Stimulated activated CD4-positive, alpha-beta T cell treated with anti-CD3 and anti-CD28 coated beads, Interleukin-2, amount 100 ng/mL, for 4 hours (primary cell): ENCODE results near the gene KRTAP13-3.

Experiments used
- DNase-seq: peaks from one replicate; pipeline ENCODE4 v3.0.0-alpha.2; 2020; ENCODE audit warnings: low read depth

Gene KRTAP13-3

GRCh38 chr21:30425826-30426225, at the start of gene KRTAP13-3:
Gene KRTAP13-3 (minus strand): TSS chr21:30425926. CDS start chr21:30425912, 14 bp downstream.
- DNase-seq, result no peak

DNA sequence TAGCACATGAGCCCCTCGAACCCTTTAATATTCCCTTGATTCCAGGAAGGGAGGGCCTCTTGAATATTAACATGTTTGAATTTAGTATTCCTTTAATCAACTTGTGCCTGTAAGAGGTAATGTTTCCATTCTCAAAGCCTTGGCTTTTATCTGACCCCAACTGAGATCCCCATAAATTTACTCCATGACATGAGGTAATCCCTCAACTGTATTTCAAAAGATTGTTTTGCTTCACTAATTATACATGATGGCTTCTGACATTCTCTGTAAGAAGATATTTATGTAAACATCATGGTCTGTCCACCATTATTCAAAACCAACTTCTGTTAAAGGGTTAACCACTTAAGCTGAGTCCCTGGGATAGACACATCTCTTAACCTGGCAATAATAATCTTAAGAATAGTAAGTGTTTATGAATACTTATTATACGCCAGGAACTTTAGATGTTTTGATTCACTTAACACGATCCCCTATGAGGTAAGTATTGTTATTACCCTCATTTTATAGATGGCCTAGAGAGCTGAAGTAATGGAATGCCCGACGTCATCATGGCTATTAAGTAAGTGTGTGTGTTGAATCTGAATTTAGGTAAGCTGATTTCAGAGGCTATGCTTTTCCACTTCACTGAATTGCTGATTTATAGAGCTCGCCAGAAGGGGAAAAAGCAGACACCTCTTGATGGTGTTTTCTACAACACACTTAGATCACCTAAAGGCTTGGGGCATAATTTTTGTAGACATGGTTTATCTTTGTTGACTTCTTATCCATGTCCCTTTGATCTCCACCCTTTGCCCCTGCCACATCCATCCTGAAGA, 43.4 kb upstream of the KRTAP13-3 start:
- no peak for DNase-seq

DNA sequence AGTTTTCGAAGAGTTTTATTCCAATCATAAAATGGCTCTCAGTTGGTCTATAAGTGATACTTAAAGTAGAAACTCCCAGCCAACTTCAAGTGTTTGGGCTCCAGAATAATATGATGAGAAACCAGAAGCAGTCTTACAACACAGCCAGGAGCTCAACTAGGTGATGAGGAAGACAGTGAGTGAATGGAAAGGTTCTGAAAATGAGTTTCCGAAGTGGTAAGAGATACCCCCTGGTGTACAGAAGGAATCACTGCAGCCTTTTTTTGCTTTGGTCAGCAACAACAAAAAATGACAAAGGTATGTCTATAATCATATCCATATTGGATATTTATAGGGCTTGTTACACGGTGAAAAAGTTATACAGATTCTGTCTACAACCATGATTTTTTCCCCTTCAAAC, 38.0 kb upstream of the KRTAP13-3 start:
- DNase-seq, result no peak

DNA sequence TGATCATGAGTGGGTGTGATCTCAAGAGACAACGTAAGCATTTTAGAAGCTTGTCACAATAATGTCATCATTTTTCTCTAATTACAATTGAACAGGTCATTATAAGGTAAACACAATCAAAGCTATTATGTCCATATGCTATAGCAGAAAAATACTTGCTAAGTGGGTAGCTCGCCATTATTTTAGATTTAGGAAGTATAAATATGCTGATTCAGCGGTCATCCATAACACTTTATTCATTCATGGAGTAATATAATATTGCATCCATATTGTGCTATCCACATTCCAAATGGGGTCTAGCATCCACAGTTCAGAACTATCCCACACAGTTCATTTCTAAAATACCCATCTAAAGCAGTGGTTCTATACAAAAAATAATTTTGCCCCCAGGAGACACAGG, 22.8 kb upstream of the KRTAP13-3 start:
- no peak for DNase-seq

GRCh38 chr21:30447056-30447455, 21.3 kb upstream of the KRTAP13-3 start:
- no peak for DNase-seq

GRCh38 chr21:30444204-30444603, 18.5 kb upstream of the KRTAP13-3 start:
- DNase-seq, result no peak

- DNase-seq, result no peak
Observed at GRCh38 chr21:30443226-30443625, 17.5 kb upstream of the KRTAP13-3 start.

DNA sequence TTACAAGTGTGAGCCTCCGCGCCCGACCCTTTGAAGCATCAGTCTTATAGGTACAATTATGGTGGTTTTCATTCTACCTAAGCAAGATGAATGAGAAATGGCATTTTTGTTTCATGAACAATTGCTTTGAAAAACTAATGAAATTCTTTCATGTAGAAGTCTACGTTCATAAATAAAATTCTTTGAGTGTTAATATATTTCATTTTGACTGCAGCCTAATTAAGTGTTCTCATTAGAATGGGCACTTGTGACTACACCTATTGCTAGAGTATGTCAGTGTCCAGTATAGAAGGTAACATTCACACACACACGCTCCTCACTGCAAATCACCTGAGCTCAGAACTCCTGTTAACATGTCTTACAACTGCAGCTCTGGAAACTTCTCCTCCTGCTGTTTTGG, 14.2 kb upstream of the KRTAP13-3 start, which contains the start of gene KRTAP15-1:
Gene KRTAP15-1, plus strand, starts transcription at position 301 of the 400 bp plus-strand sequence. Its CDS starts 53 bp downstream, at position 354.
- DNase-seq, result no peak

GRCh38 chr21:30437010-30437565, 11.4 kb upstream of the KRTAP13-3 start:
- no peak for DNase-seq

- no peak for DNase-seq
Observed at GRCh38 chr21:30434033-30434631, 8.4 kb upstream of the KRTAP13-3 start.

DNA sequence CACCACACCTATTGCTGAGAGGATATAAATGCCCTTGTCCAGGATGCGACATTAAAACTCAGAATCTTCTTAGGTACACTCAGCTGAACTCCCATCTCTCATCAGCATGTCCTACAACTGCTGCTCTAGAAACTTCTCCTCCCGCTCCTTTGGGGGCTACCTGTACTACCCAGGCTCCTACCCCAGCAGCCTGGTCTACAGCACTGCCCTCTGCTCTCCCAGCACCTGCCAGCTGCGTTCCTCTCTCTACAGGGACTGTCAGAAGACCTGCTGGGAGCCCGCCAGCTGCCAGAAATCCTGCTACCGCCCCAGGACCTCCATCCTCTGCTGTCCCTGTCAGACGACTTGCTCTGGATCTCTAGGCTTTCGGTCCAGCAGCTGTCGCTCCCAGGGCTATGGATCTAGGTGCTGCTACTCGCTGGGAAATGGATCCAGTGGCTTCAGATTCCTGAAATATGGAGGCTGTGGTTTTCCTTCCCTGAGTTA, 4.5 kb upstream of the KRTAP13-3 start, which contains the start of gene KRTAP13-4:
Gene KRTAP13-4, plus strand, starts transcription at position 51 of the 486 bp plus-strand sequence. Its CDS starts 56 bp downstream, at position 107.
- no peak for DNase-seq

- DNase-seq, result no peak
Observed at GRCh38 chr21:30426731-30427130, 1.0 kb upstream of the KRTAP13-3 start.

- no peak for DNase-seq
Observed at GRCh38 chr21:30415993-30416392, 9.7 kb downstream of the KRTAP13-3 start.

DNA sequence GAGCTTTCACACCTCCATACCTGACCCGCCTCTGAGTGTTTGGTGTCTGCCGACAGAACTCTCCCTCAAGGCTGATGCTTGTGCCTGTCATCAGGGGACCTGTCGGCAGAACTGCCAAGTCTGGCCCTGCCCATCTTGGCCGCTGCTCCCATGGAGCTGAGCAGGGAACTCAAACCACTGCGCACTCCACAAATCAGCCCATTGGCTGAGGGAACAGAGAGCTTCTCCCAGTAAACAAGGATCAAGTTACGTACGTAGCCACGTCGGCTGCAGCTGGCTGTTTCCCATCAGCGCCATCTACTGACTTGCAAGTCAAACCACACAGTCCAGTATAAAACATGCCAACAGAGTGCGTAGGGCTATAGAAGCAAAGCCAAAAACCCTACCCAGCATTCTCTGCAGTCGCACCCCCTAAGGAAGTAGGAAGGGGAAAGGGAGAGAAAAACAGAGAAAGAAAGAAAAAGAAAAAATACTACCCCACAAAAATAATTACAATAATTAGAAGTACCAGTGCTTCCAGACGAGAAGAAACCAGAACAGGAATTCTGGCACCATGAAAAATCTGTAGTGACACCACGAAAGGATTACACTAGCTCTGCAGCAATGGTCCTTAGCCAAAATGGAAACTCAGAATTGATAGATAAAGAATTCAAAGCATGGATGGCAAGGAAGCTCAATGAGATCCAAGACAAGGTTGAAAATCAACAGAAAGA, 16.8 kb downstream of the KRTAP13-3 start:
- DNase-seq, result no peak

DNA sequence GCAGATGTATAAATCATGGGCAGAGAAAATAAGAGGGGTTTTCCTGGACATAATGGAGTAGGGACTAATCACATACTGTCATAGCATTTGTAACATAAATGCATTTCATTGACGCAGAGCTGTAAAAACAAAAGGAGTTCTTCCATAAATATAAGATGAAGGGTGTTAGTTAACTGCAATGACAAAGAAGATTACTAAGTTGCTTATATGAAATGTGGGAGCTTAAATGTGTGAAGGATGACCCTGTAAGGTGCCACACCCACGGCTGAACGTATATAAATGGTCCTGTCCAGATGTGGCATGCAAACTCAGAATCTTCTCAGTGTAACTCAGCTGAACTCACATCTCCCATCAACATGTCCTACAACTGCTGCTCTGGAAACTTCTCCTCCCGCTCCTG, 30.0 kb downstream of the KRTAP13-3 start, which contains the start of gene KRTAP13-1:
Gene KRTAP13-1, plus strand, starts transcription at position 301 of the 400 bp plus-strand sequence. Its CDS starts 56 bp downstream, at position 357.
- DNase-seq, result no peak

DNA sequence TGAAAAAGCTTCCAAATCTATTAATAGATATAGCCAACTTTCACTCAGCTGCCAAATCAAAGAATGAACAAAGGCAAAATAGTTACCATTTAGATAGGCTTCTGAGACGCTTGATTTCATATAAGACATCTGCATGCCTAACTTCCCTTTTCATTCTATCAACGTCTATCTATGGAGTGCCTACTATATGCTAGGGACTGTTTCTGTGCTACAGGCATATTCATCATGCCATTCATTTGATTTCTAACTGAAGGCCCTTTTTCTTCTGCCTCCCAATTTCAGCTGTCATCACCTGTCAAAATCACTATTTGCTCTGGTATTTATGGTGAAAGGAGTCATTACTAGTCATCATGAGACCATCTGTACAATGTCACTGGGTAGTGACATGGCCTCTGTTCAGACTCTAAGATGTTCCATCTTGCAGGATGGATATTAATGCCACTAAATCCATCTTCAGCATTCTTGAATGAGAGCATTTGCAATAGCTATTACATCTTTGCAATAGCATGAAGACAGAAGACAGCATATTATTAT, 34.2 kb downstream of the KRTAP13-3 start:
- DNase-seq, result no peak

DNA sequence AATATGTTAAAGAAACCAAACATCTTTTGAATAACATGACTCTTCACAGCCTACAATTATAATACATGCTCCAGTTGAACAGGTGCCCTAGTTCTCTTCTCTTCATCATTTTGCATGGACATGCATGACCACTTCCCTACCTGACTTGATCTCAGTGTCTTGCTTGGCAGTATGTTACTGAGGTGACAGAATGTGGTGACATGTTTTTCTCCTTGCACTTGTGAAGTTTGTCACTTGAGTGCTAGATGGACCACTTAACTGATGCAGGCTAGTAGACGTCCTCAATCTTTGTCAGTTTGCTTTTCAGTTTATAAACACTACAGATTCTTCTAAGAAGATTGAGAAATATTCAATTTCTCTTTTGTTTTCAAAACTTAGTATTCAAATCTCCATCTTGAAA, 43.5 kb downstream of the KRTAP13-3 start:
- no peak for DNase-seq
